ENCODE data around the gene AGGF1.

Gene AGGF1

DNA sequence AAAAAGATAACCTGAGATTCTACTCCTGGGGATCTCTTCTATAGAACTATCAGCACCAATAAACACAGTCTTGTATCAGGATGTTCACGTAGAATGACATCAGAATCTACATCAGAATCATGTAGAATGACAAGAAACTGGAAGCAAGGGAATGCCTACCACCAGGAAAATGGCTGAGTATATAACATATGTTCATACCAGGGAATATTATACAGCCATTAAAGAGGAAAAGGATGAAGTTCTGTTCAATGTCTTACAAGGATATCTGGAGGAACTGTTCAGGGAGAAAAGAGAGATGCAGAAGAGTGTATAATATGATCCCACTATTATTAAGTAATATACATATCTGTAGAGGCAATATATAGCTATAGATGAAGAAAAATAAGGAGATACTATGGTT is 52.1 kb downstream of the AGGF1 start:
- H3K4me3 ChIP-seq (ENCODE audit: low read depth, low read length) = no peak overlapping the region
- TF ChIP-seq, protein P1, sequence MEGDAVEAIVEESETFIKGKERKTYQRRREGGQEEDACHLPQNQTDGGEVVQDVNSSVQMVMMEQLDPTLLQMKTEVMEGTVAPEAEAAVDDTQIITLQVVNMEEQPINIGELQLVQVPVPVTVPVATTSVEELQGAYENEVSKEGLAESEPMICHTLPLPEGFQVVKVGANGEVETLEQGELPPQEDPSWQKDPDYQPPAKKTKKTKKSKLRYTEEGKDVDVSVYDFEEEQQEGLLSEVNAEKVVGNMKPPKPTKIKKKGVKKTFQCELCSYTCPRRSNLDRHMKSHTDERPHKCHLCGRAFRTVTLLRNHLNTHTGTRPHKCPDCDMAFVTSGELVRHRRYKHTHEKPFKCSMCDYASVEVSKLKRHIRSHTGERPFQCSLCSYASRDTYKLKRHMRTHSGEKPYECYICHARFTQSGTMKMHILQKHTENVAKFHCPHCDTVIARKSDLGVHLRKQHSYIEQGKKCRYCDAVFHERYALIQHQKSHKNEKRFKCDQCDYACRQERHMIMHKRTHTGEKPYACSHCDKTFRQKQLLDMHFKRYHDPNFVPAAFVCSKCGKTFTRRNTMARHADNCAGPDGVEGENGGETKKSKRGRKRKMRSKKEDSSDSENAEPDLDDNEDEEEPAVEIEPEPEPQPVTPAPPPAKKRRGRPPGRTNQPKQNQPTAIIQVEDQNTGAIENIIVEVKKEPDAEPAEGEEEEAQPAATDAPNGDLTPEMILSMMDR (IDR thresholded peaks at IDR 0.05; ENCODE audit: low read depth, low read length, missing control alignments) = no peak
- DNase-seq (ENCODE audit: low read depth) = no peak
- in situ Hi-C loops (cut with HindIII; ENCODE audit: low sequenced_read_pairs) = no loop called here

- H3K4me3 ChIP-seq (ENCODE audit: low read depth, low read length) = no peak overlapping the region
- TF ChIP-seq, protein P1 (IDR thresholded peaks at IDR 0.05; ENCODE audit: low read depth, low read length, missing control alignments) = no peak
- DNase-seq (ENCODE audit: low read depth) = no peak
- in situ Hi-C loops (cut with HindIII; ENCODE audit: low sequenced_read_pairs) = no loop called here
These were observed 52.9 kb downstream of the AGGF1 start for GRCh38 chr5:77083088-77083487.

DNA sequence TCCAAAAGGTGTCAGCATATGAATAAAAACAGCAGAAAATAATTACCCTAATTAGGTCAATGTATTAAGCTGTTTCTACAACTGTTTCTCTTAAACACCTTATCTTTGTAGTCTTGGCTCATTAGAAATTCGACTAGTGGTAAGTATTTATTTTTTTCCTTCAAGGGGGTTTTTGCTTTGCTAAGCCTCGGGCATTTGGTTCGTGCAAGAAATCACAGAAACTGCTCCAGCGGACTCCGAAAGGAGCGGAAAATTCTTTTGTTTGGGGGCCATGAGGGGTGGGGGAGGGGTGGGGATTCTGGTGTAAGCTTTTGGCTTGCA is 56.1 kb downstream of the AGGF1 start:
- TF ChIP-seq, protein P1 (IDR thresholded peaks at IDR 0.05; ENCODE audit: low read depth, low read length, missing control alignments) = no peak
- in situ Hi-C loops (cut with HindIII; ENCODE audit: low sequenced_read_pairs) = no loop called here
- peak overlapping the region; percentile 59 for H3K4me3 ChIP-seq (ENCODE audit: low read depth, low read length)
- no peak for DNase-seq (ENCODE audit: low read depth)

- H3K4me3 ChIP-seq (ENCODE audit: low read depth, low read length) = peak within 1 kb of the TSS; percentile 59
- DNase-seq (ENCODE audit: low read depth) = peak; percentile 76
- TF ChIP-seq, protein P1 (IDR thresholded peaks at IDR 0.05; ENCODE audit: low read depth, low read length, missing control alignments) = no peak
- in situ Hi-C loops (cut with HindIII; ENCODE audit: low sequenced_read_pairs) = no loop called here
These were observed 56.7 kb downstream of the AGGF1 start, which contains the start of gene ZBED3 for GRCh38 chr5:77086689-77087483. Gene ZBED3, minus strand, starts transcription at chr5:77087285. Its CDS starts 9,407 bp downstream, at chr5:77077878.

DNA sequence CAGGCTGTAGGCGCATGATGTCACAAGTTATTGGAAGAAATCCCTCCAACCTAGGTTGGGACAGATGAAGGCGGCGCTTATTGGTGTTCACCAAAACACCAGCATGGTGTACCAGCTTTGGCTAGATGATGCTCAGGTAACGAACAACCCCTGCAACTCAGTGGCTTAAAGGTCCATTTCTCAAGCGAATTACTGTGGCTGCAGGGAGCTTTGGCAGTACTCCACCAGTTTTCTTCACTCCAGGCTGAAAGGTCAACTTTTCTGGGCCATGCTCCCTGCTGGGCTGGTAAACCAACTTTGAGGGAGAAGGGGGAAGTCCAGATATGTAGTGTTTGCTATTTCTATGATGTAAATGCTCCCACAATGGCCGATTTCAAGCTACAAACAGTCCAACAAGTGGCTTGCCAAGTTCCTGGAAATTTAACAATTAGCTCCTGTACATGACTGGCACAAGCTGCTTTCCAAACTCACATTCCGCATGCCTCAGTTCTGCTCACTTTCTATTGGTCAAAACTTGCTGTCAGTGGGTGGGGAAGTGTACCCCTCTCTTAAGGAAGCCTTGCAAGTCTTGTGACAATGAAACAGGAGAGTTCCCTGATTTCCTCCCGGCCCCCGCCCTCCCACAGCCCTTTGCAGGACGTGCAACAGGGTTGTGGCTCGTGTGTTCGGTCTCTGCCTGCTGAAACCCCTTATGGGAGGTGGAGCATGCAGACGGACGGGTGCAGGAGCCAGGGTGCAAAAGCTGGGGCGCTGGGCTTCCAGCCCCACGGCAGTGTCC is 57.5 kb downstream of the AGGF1 start:
- in situ Hi-C loops (cut with HindIII; ENCODE audit: low sequenced_read_pairs) = no loop called here
- H3K4me3 ChIP-seq (ENCODE audit: low read depth, low read length) = peak overlapping the region; percentile 59
- TF ChIP-seq, protein P1 (IDR thresholded peaks at IDR 0.05; ENCODE audit: low read depth, low read length, missing control alignments) = no peak
- DNase-seq (ENCODE audit: low read depth) = peak; percentile 78

- in situ Hi-C loops (cut with HindIII; ENCODE audit: low sequenced_read_pairs) = loop anchor here (5.0 kb wide), 1 partner anchor 97 kb away; no protein-coding TSS in a partner anchor
- no peak for DNase-seq (ENCODE audit: low read depth)
- TF ChIP-seq, protein P1 (IDR thresholded peaks at IDR 0.05; ENCODE audit: low read depth, low read length, missing control alignments) = no peak
- H3K4me3 ChIP-seq (ENCODE audit: low read depth, low read length) = no peak overlapping the region
These were observed 65.0 kb downstream of the AGGF1 start for GRCh38 chr5:77095189-77095588.

Measured in astrocyte of the cerebellum (primary cell).